Natural killer cell treated with Interleukin-12 subunit alpha and Interleukin-12 subunit beta and Interleukin-15 and Interleukin-18, amount 100 ng/mL, for 72 hours (primary cell): Measurements from ENCODE around the gene DNER. TPM values are rescaled to one million over a fixed set of nuclear protein-coding genes. Genes with fewer than 3 reads are reported as not detected.
"Not testable (repeated sequence)": the region's sequence is repeated elsewhere in the genome, so short reads cannot be mapped to it uniquely, and the experiment has no call there.

ENCODE experiments used
- ATAC-seq, 2 donors: fragments of 150-1000 bp; cut with Tn5 transposase in 1 of 2; sonication (Bioruptor Pico), chemical (Tn5 transposase) in 1 of 2; 2 replicates each; pipeline ENCODE4 v1.10.0; 2021
- DNase-seq: peaks from one replicate; pipeline ENCODE4 v3.0.0; 2022; ENCODE audit warnings: low spot score
- H3K27ac Mint-ChIP-seq, 2 donors: 1 replicate in 1 of 2; 2 replicates in 1 of 2; pipeline ENCODE4 v1.8.0; 2022; ENCODE audit warnings: mixed read lengths in 2 of 2, mild to moderate bottlenecking in 1 of 2, moderate library complexity in 1 of 2
- H3K27me3 Mint-ChIP-seq, 2 donors: 1 replicate in 1 of 2; 2 replicates in 1 of 2; pipeline ENCODE4 v1.8.0; 2022; ENCODE audit warnings: mixed read lengths in 2 of 2
- H3K36me3 Mint-ChIP-seq: one replicate; pipeline ENCODE4 v1.8.0; 2022; ENCODE audit warnings: mixed read lengths
- H3K4me1 Mint-ChIP-seq, 2 donors: 1 replicate in 1 of 2; 2 replicates in 1 of 2; pipeline ENCODE4 v1.8.0; 2022; ENCODE audit warnings: low read depth in 2 of 2, mixed read lengths in 2 of 2, mild to moderate bottlenecking in 1 of 2
- H3K4me3 Mint-ChIP-seq: one replicate; pipeline ENCODE4 v1.8.0; 2022; ENCODE audit warnings: mixed read lengths
- H3K9me3 Mint-ChIP-seq: 2 replicates; pipeline ENCODE4 v1.8.0; 2022; ENCODE audit warnings: mixed read lengths
- total RNA-seq, 2 donors: library from RNA; stranded (reverse); gene quantifications; one replicate each; pipeline ENCODE4 v1.2.3, GENCODE V29; 2022

Gene DNER
- total RNA-seq, 2 donors from 2014 or later: 0.14 TPM; not detected in 1

- Mint-ChIP-seq H3K9me3 (no peaks in the 10 kb centered on the region), H3K27me3 (peaks cover 17 to 51% of the 10 kb centered on the region in 2 donors), H3K36me3 (no peaks in the 10 kb centered on the region), H3K27ac (no peak overlapping the region), H3K4me3 (no peak overlapping the region), H3K4me1 (no peaks in the 10 kb centered on the region)
- DNase-seq (no peak), ATAC-seq (no peak)
Measured at GRCh38 chr2:229703909-229704630, 10.3 kb downstream of the DNER start.

- Mint-ChIP-seq H3K9me3 (no peaks in the 10 kb centered on the region), H3K27me3 (peaks cover 17 to 63% of the 10 kb centered on the region in 2 donors), H3K4me1 (no peaks in the 10 kb centered on the region), H3K4me3 (no peak overlapping the region), H3K27ac (no peak overlapping the region), H3K36me3 (no peaks in the 10 kb centered on the region)
- DNase-seq: no peak
- ATAC-seq: no peak
Measured at GRCh38 chr2:229701716-229702115, 12.6 kb downstream of the DNER start.

DNA sequence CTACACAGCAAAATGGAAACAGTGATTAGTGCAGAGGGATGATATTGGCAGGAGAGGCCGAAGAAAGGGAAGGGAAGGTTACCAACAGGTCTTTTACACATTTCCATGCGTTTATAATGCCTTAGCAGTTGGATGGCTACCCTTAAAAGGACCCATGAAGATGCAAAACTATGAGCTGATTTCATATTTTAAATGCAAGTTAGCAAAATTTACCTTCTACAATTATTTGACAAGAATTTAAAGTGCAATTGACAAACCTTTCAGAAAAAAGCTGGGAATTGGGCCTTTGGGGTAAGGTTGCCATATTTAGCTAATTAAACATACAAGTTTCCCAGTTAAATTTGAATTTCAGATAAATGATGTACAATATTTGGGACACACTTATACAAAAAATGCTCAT lies 13.3 kb downstream of the DNER start:
- H3K27me3 Mint-ChIP-seq: peaks cover 17 to 62% of the 10 kb centered on the region in 2 donors
- H3K9me3 Mint-ChIP-seq: no peaks in the 10 kb centered on the region
- no peak overlapping the region for H3K27ac Mint-ChIP-seq
- no peaks in the 10 kb centered on the region for H3K4me1 Mint-ChIP-seq
- no peak for DNase-seq
- no peak overlapping the region for H3K4me3 Mint-ChIP-seq
- no peak for ATAC-seq
- H3K36me3 Mint-ChIP-seq: no peaks in the 10 kb centered on the region

DNA sequence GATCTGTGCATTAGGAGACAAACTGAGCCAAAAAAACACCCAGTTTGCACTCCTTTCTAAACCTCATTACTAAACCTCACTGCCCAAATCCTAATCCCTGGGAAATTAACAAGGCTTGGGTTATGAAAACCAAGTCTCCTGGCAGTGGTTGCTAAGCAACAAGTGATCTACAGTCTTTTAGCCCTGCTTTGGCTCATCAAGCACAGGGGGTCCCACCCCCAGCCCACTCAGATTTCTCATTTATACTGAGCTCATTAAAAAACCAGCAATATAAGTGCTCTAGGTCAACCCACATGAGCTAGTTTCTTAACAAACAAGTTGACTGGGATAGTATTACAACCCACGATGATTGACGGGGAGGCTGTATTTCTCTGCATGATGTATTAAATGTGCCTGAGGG lies 18.4 kb downstream of the DNER start:
- no peaks in the 10 kb centered on the region for H3K36me3 Mint-ChIP-seq
- no peaks in the 10 kb centered on the region for H3K4me1 Mint-ChIP-seq
- no peaks in the 10 kb centered on the region for H3K9me3 Mint-ChIP-seq
- H3K27ac Mint-ChIP-seq: no peak overlapping the region
- no peak for DNase-seq
- H3K27me3 Mint-ChIP-seq: peaks cover 14 to 31% of the 10 kb centered on the region in 2 donors
- no peak overlapping the region for H3K4me3 Mint-ChIP-seq
- no peak for ATAC-seq

DNA sequence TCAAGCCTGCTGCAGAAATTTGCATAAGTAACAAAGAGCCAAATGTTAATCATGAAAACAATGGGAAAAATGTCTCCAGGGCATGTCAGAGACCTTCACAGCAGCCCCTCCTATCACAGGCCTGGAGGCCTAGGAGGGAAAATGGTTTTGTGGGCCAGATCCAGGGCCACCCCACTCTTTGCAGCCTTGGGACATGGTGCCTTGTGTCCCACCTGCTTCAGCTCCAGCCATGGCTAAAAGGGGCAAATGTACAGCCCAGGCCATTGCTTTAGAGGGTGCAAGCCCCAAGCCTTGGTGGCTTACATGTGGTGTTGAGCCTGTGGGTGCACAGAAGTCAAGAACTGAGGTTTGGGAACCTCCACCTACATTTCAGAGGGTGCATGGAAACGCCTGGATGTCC lies 20.5 kb downstream of the DNER start:
- not testable (repeated sequence) for ATAC-seq, H3K36me3 Mint-ChIP-seq

DNA sequence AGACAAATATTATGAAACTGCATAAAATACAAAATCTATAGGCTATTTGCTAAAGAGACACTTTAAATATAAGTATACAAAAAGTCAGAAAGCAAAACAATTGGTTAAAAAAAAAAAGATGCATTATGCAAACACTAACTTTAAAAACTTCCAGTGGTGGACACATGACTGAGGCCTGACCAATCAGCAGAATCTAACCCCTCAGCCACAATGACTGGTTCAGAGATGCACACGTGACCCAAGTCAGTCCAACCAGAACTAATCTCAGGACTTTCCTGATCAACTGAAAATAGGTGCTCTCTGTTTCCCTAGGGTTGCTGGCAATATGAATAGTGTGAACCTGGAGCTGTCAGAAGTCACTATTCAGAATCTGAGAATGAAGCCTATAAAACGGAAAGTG lies 22.7 kb downstream of the DNER start:
- no peak overlapping the region for H3K4me3 Mint-ChIP-seq
- no peak overlapping the region for H3K27ac Mint-ChIP-seq
- no peak for DNase-seq
- ATAC-seq: no peak
- H3K36me3 Mint-ChIP-seq: no peaks in the 10 kb centered on the region
- H3K27me3 Mint-ChIP-seq: peaks cover 12 to 13% of the 10 kb centered on the region in 2 donors
- H3K4me1 Mint-ChIP-seq: no peaks in the 10 kb centered on the region
- no peaks in the 10 kb centered on the region for H3K9me3 Mint-ChIP-seq

More for the DNA sequence above, 20.5 kb downstream of the DNER start:
- peaks cover 9 to 20% of the 10 kb centered on the region in 2 donors for H3K27me3 Mint-ChIP-seq
- DNase-seq, H3K4me1 Mint-ChIP-seq, H3K4me3 Mint-ChIP-seq, H3K9me3 Mint-ChIP-seq, H3K27ac Mint-ChIP-seq: not testable (repeated sequence)

- H3K36me3 Mint-ChIP-seq: no peaks in the 10 kb centered on the region
- H3K4me1 Mint-ChIP-seq: no peaks in the 10 kb centered on the region
- H3K27me3 Mint-ChIP-seq: peaks cover 16 to 21% of the 10 kb centered on the region in 2 donors
- ATAC-seq: no peak
- no peak overlapping the region for H3K4me3 Mint-ChIP-seq
- no peak for DNase-seq
- no peak overlapping the region for H3K27ac Mint-ChIP-seq
- H3K9me3 Mint-ChIP-seq: no peaks in the 10 kb centered on the region
Measured at GRCh38 chr2:229689307-229689839, 25.0 kb downstream of the DNER start.

DNA sequence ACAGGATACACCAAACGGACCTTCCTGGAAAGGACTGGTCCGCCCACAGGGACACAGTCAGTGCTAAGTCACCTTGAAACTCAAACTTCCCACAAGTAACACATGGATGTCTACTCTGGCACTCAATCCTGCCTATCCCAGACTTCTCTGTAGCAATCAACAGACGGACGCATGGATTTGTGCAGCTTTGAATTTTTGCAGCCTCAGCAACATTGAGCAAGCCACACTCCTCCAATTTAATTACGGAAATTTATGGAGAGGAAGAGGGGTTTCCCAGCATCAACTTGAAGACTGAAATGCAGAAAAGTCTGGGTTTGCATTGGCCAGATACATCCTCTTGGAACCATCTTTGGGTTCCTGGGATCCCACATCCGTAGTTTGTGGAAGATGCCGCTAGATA lies 26.2 kb downstream of the DNER start:
- Mint-ChIP-seq H3K4me1 (no peaks in the 10 kb centered on the region), H3K9me3 (no peaks in the 10 kb centered on the region), H3K27me3 (peaks cover 24 to 34% of the 10 kb centered on the region in 2 donors), H3K4me3 (no peak overlapping the region), H3K36me3 (no peaks in the 10 kb centered on the region), H3K27ac (no peak overlapping the region)
- no peak for DNase-seq
- ATAC-seq: no peak

GRCh38 chr2:229686122-229686919 lies 28.0 kb downstream of the DNER start:
- H3K36me3 Mint-ChIP-seq: no peaks in the 10 kb centered on the region

DNA sequence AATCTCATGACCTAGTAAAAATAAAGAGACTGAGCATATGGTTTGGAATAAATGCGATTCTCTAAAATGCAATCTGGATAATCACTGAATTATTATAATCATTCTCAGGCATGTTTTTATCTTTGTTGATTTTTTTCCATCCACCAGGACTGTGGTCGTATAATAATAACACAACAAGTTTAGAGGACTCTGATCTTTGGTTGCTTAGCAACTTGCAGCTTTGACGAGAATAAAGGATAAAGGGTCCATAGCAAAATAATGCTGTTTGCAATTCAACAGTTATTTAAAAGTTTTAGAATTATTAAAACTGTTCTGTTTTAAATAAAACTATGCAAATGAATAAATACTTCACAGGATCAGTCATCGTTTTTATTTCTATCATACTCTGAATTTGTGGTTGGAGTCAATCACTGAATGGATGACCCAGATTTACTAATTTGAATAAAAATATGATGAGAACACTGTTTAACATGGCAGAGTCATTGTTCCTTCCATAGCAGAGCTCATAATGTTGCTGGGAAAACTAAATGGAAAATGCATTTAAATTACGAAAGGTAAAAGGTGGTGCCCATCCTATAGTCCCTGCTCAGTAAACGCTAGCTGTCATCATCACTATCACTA lies 29.3 kb downstream of the DNER start:
- Mint-ChIP-seq H3K27ac (no peak overlapping the region), H3K9me3 (no peaks in the 10 kb centered on the region), H3K4me1 (no peaks in the 10 kb centered on the region), H3K27me3 (peaks cover 28 to 53% of the 10 kb centered on the region in 2 donors), H3K36me3 (no peaks in the 10 kb centered on the region), H3K4me3 (no peak overlapping the region)
- DNase-seq (no peak), ATAC-seq (no peak)

More at GRCh38 chr2:229686122-229686919, 28.0 kb downstream of the DNER start:
- Mint-ChIP-seq H3K4me1 (no peaks in the 10 kb centered on the region), H3K27me3 (peaks cover 28 to 41% of the 10 kb centered on the region in 2 donors), H3K27ac (no peak overlapping the region), H3K4me3 (no peak overlapping the region), H3K9me3 (no peaks in the 10 kb centered on the region)
- DNase-seq: no peak
- ATAC-seq: no peak

DNA sequence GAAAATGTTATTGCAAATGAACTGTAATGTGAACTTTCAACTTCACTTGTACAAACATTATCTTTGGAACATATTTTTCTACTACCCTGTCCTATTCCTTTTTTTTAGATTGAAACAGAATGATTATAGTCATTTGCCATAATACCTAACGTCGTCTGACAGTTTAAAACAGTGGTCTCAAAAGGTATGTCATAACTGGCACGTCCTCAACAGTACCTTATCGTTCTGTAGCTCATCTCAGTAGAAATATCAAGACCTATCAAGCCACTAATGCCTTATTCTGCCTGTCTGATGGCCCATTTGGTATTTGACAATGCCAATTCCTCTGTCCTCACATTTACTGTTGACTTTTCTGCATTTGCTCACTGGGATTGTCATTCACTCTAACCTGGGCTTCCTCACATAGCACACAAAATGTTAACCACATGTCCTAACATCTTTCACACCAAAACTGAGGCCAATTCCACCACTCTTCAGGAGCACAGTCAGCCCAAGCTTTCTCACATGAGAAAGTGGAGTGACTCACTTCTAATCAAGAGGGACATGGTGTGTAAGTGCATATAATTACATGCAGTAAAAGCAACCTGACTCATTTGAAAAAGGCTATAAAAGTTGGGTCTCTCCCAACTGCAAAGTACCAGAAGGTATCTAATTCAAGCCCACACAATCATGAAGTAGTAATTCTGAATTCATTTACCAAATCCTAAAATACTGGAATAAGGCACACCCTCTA lies 34.8 kb downstream of the DNER start:
- Mint-ChIP-seq H3K27me3 (peaks cover 39 to 66% of the 10 kb centered on the region in 2 donors), H3K4me1 (no peaks in the 10 kb centered on the region), H3K4me3 (no peak overlapping the region), H3K9me3 (no peaks in the 10 kb centered on the region), H3K27ac (no peak overlapping the region), H3K36me3 (no peaks in the 10 kb centered on the region)
- ATAC-seq (no peak), DNase-seq (no peak)

GRCh38 chr2:229675569-229675968 lies 38.8 kb downstream of the DNER start:
- peaks cover 50 to 72% of the 10 kb centered on the region in 2 donors for H3K27me3 Mint-ChIP-seq
- ATAC-seq: no peak
- H3K9me3 Mint-ChIP-seq: no peaks in the 10 kb centered on the region

GRCh38 chr2:229674830-229675530 lies 39.4 kb downstream of the DNER start:
- H3K9me3 Mint-ChIP-seq: no peaks in the 10 kb centered on the region
- DNase-seq (no peak), ATAC-seq (peak in 1 of 2 donors; percentile 40)
- H3K27me3 Mint-ChIP-seq: peaks cover 50 to 67% of the 10 kb centered on the region in 2 donors
- no peaks in the 10 kb centered on the region for H3K36me3 Mint-ChIP-seq
- no peak overlapping the region for H3K27ac Mint-ChIP-seq
- no peak overlapping the region for H3K4me3 Mint-ChIP-seq
- no peaks in the 10 kb centered on the region for H3K4me1 Mint-ChIP-seq

More at GRCh38 chr2:229675569-229675968, 38.8 kb downstream of the DNER start:
- no peak for DNase-seq
- Mint-ChIP-seq H3K4me1 (no peaks in the 10 kb centered on the region), H3K27ac (no peak overlapping the region), H3K36me3 (no peaks in the 10 kb centered on the region), H3K4me3 (no peak overlapping the region)
